ENCODE results near the gene EPHA2.

The EPHA2 gene

GRCh38 chr1:16094453-16095158 is 61.3 kb downstream of the EPHA2 start:
- Mint-ChIP-seq H3K9me3 (no peaks in the 10 kb centered on the region), H3K36me3 (peaks cover 10% of the 10 kb centered on the region), H3K27ac (peak overlapping the region; percentile 54), H3K4me1 (peaks cover 5% of the 10 kb centered on the region), H3K4me3 (no peak overlapping the region)
- ATAC-seq (no peak), DNase-seq (ENCODE audit: low spot score in 2 of 2) (no peak)

GRCh38 chr1:16093611-16094010 is 62.3 kb downstream of the EPHA2 start:
- Mint-ChIP-seq H3K4me1 (peaks cover 5% of the 10 kb centered on the region), H3K36me3 (peaks cover 10% of the 10 kb centered on the region), H3K27ac (no peak overlapping the region), H3K9me3 (no peaks in the 10 kb centered on the region), H3K4me3 (no peak overlapping the region)
- ATAC-seq = no peak
- no peak for DNase-seq (ENCODE audit: low spot score in 2 of 2)

- Mint-ChIP-seq H3K27ac (no peak overlapping the region), H3K4me1 (peaks cover 5% of the 10 kb centered on the region), H3K36me3 (peaks cover 10% of the 10 kb centered on the region), H3K9me3 (no peaks in the 10 kb centered on the region), H3K4me3 (no peak overlapping the region)
- ATAC-seq (no peak), DNase-seq (ENCODE audit: low spot score in 2 of 2) (no peak)
Measured at GRCh38 chr1:16092923-16093511, 62.9 kb downstream of the EPHA2 start.

GRCh38 chr1:16092097-16092922 is 63.6 kb downstream of the EPHA2 start:
- peaks cover 10% of the 10 kb centered on the region for H3K36me3 Mint-ChIP-seq
- DNase-seq (ENCODE audit: low spot score in 2 of 2) (no peak), ATAC-seq (no peak)
- H3K4me1 Mint-ChIP-seq = peaks cover 5% of the 10 kb centered on the region
- H3K27ac Mint-ChIP-seq = no peak overlapping the region
- no peak overlapping the region for H3K4me3 Mint-ChIP-seq
- no peaks in the 10 kb centered on the region for H3K9me3 Mint-ChIP-seq

- Mint-ChIP-seq H3K9me3 (no peaks in the 10 kb centered on the region), H3K36me3 (peaks cover 10% of the 10 kb centered on the region), H3K27ac (no peak overlapping the region), H3K4me1 (peaks cover 2% of the 10 kb centered on the region), H3K4me3 (no peak overlapping the region)
- no peak for DNase-seq (ENCODE audit: low spot score in 2 of 2)
- ATAC-seq = no peak
Measured at GRCh38 chr1:16091296-16091695, 64.6 kb downstream of the EPHA2 start.

- no peaks in the 10 kb centered on the region for H3K4me1 Mint-ChIP-seq
- no peak overlapping the region for H3K4me3 Mint-ChIP-seq
- H3K27ac Mint-ChIP-seq = no peak overlapping the region
- DNase-seq (ENCODE audit: low spot score in 2 of 2) (no peak), ATAC-seq (no peak)
- peaks cover 10% of the 10 kb centered on the region for H3K36me3 Mint-ChIP-seq
- no peaks in the 10 kb centered on the region for H3K9me3 Mint-ChIP-seq
Measured at GRCh38 chr1:16090076-16090826, 65.6 kb downstream of the EPHA2 start.

- no peak for ATAC-seq
- Mint-ChIP-seq H3K4me1 (no peaks in the 10 kb centered on the region), H3K36me3 (no peaks in the 10 kb centered on the region), H3K9me3 (no peaks in the 10 kb centered on the region), H3K4me3 (no peak overlapping the region), H3K27ac (peak overlapping the region; percentile 36)
- no peak for DNase-seq (ENCODE audit: low spot score in 2 of 2)
Measured at GRCh38 chr1:16088996-16089395, 66.9 kb downstream of the EPHA2 start.

GRCh38 chr1:16088351-16088911 is 67.4 kb downstream of the EPHA2 start:
- no peak for DNase-seq (ENCODE audit: low spot score in 2 of 2)
- Mint-ChIP-seq H3K9me3 (no peaks in the 10 kb centered on the region), H3K4me1 (no peaks in the 10 kb centered on the region), H3K4me3 (no peak overlapping the region), H3K27ac (no peak overlapping the region), H3K36me3 (no peaks in the 10 kb centered on the region)
- no peak for ATAC-seq

GRCh38 chr1:16087733-16088132 is 68.1 kb downstream of the EPHA2 start:
- no peak for DNase-seq (ENCODE audit: low spot score in 2 of 2)
- H3K4me3 Mint-ChIP-seq = no peak overlapping the region
- H3K27ac Mint-ChIP-seq = no peak overlapping the region
- no peak for ATAC-seq
- H3K36me3 Mint-ChIP-seq = no peaks in the 10 kb centered on the region
- H3K4me1 Mint-ChIP-seq = peaks cover under 1% of the 10 kb centered on the region
- no peaks in the 10 kb centered on the region for H3K9me3 Mint-ChIP-seq

- Mint-ChIP-seq H3K27ac (no peak overlapping the region), H3K4me3 (no peak overlapping the region), H3K4me1 (peaks cover 6% of the 10 kb centered on the region), H3K9me3 (no peaks in the 10 kb centered on the region), H3K36me3 (no peaks in the 10 kb centered on the region)
- ATAC-seq (no peak), DNase-seq (ENCODE audit: low spot score in 2 of 2) (no peak)
Measured at GRCh38 chr1:16085522-16085921, 70.3 kb downstream of the EPHA2 start.

GRCh38 chr1:16083486-16083885 is 72.4 kb downstream of the EPHA2 start:
- ATAC-seq (no peak), DNase-seq (ENCODE audit: low spot score in 2 of 2) (no peak)
- Mint-ChIP-seq H3K36me3 (no peaks in the 10 kb centered on the region), H3K4me3 (no peak overlapping the region), H3K27ac (no peak overlapping the region), H3K9me3 (no peaks in the 10 kb centered on the region), H3K4me1 (peaks cover 15% of the 10 kb centered on the region)

- peak; percentile 57 for ATAC-seq
- Mint-ChIP-seq H3K27ac (no peak overlapping the region), H3K9me3 (no peaks in the 10 kb centered on the region), H3K4me3 (no peak overlapping the region), H3K4me1 (peaks cover 15% of the 10 kb centered on the region), H3K36me3 (no peaks in the 10 kb centered on the region)
- peak; percentile 60 to 84 for DNase-seq (ENCODE audit: low spot score in 2 of 2)
Measured at GRCh38 chr1:16082283-16083038, 73.4 kb downstream of the EPHA2 start.

- peaks cover 15% of the 10 kb centered on the region for H3K4me1 Mint-ChIP-seq
- ATAC-seq (no peak), DNase-seq (ENCODE audit: low spot score in 2 of 2) (no peak)
- H3K36me3 Mint-ChIP-seq = no peaks in the 10 kb centered on the region
- H3K9me3 Mint-ChIP-seq = no peaks in the 10 kb centered on the region
- H3K4me3 Mint-ChIP-seq = no peak overlapping the region
- H3K27ac Mint-ChIP-seq = no peak overlapping the region
Measured at GRCh38 chr1:16081636-16082035, 74.2 kb downstream of the EPHA2 start.

GRCh38 chr1:16080422-16081150 is 75.3 kb downstream of the EPHA2 start:
- H3K9me3 Mint-ChIP-seq = no peaks in the 10 kb centered on the region
- DNase-seq (ENCODE audit: low spot score in 2 of 2) = no peak
- no peak for ATAC-seq
- H3K4me1 Mint-ChIP-seq = peaks cover 15% of the 10 kb centered on the region
- no peak overlapping the region for H3K4me3 Mint-ChIP-seq
- no peak overlapping the region for H3K27ac Mint-ChIP-seq
- no peaks in the 10 kb centered on the region for H3K36me3 Mint-ChIP-seq

All from stimulated activated effector memory CD8-positive, alpha-beta T cell treated with anti-CD3 and anti-CD28 coated beads, Interleukin-12 subunit alpha, Interleukin-12 subunit beta, amount 100 ng/mL, for 72 hours (primary cell).